Measurements from ENCODE around the gene PTOV1.

- no peak for TF ChIP-seq CTCF (IDR thresholded peaks at IDR 0.05; ENCODE audit: low read length)
- no peak for TF ChIP-seq EZH2 (IDR thresholded peaks at IDR 0.05; ENCODE audit: borderline replicate concordance, low read length)
Observed at GRCh38 chr19:49829721-49830120, 21.2 kb upstream of the PTOV1 start.

All from OCI-LY1 (cell line).